DMS79 treated with DMSO at 0.1 percent for 48 hours (cell line): Measurements from ENCODE around the gene LRRC47.
A peak's percentile ranks its signal among the peaks of the same experiment; 100 is the strongest.

ENCODE experiments used
- DNase-seq: peaks from one replicate; lab custom pipeline; 2025; lab: John Stamatoyannopoulos, UW

Gene LRRC47

GRCh38 chr1:3786468-3787348, 9.6 kb downstream of the LRRC47 start:
- DNase-seq, result no peak

GRCh38 chr1:3785456-3786157, 10.7 kb downstream of the LRRC47 start:
- DNase-seq, result no peak

- no peak for DNase-seq
These were observed 11.3 kb downstream of the LRRC47 start for GRCh38 chr1:3785045-3785444.

GRCh38 chr1:3783651-3784474, 12.4 kb downstream of the LRRC47 start:
- DNase-seq, result no peak

- DNase-seq, result no peak
These were observed 15.4 kb downstream of the LRRC47 start for GRCh38 chr1:3780901-3781300.

GRCh38 chr1:3779912-3780416, 16.3 kb downstream of the LRRC47 start:
- no peak for DNase-seq

- DNase-seq, result no peak
These were observed 16.9 kb downstream of the LRRC47 start for GRCh38 chr1:3779265-3779911.

- DNase-seq, result no peak
These were observed 17.6 kb downstream of the LRRC47 start for GRCh38 chr1:3778590-3779264.

GRCh38 chr1:3777647-3778589, 18.4 kb downstream of the LRRC47 start:
- peak; percentile 24 for DNase-seq

GRCh38 chr1:3777078-3777547, 19.2 kb downstream of the LRRC47 start:
- DNase-seq, result peak; percentile 87

- DNase-seq, result peak; percentile 94
These were observed 19.9 kb downstream of the LRRC47 start for GRCh38 chr1:3776231-3776961.

- peak; percentile 90 for DNase-seq
These were observed 20.6 kb downstream of the LRRC47 start for GRCh38 chr1:3775490-3776230.

GRCh38 chr1:3774946-3775489, 21.3 kb downstream of the LRRC47 start:
- peak; percentile 50 for DNase-seq

- DNase-seq, result no peak
These were observed 21.9 kb downstream of the LRRC47 start for GRCh38 chr1:3774276-3774945.

GRCh38 chr1:3773572-3774275, 22.6 kb downstream of the LRRC47 start:
- no peak for DNase-seq

GRCh38 chr1:3772715-3773571, 23.4 kb downstream of the LRRC47 start, which contains the start of gene SMIM1:
SMIM1 (plus strand) TSS chr1:3772749; CDS start chr1:3775374, 2,625 bp downstream.
- no peak for DNase-seq
